Measurements from ENCODE around the gene IPO4.

Gene IPO4

DNA sequence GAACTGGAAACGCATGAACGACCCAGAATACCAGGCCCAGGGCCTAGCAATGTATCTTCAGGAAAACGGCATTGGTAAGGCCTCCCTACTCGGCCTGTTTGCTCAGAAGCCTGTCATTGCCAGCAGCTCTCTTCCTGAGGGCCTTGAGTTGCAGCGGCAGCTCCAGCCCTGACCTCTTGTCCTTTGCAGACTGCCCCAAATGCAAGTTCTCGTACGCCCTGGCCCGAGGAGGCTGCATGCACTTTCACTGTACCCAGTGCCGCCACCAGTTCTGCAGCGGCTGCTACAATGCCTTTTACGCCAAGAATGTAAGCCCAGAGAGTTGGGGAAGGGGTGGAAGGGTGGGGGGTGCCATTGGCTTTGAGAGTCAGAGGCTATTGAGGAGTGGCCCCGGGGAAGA is 31.3 kb downstream of the IPO4 start:
- no peak overlapping the region for H3K4me2 ChIP-seq (ENCODE audit: low read length)
- H3K4me3 ChIP-seq (ENCODE audit: low read depth, low read length): no peak overlapping the region
- H3K9ac ChIP-seq: no peak overlapping the region
- no peak overlapping the region for H2AFZ ChIP-seq
- no peaks in the 10 kb centered on the region for H3K36me3 ChIP-seq (ENCODE audit: control insufficient read depth, insufficient read depth, low read length)
- H3K4me1 ChIP-seq: peaks cover 6% of the 10 kb centered on the region
- no peaks in the 10 kb centered on the region for H3K9me3 ChIP-seq (ENCODE audit: control insufficient read depth, low read length)
- TF ChIP-seq, protein P1, sequence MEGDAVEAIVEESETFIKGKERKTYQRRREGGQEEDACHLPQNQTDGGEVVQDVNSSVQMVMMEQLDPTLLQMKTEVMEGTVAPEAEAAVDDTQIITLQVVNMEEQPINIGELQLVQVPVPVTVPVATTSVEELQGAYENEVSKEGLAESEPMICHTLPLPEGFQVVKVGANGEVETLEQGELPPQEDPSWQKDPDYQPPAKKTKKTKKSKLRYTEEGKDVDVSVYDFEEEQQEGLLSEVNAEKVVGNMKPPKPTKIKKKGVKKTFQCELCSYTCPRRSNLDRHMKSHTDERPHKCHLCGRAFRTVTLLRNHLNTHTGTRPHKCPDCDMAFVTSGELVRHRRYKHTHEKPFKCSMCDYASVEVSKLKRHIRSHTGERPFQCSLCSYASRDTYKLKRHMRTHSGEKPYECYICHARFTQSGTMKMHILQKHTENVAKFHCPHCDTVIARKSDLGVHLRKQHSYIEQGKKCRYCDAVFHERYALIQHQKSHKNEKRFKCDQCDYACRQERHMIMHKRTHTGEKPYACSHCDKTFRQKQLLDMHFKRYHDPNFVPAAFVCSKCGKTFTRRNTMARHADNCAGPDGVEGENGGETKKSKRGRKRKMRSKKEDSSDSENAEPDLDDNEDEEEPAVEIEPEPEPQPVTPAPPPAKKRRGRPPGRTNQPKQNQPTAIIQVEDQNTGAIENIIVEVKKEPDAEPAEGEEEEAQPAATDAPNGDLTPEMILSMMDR (IDR thresholded peaks at IDR 0.05): no peak
- H3K27ac ChIP-seq: no peak overlapping the region
- no peaks in the 10 kb centered on the region for H3K27me3 ChIP-seq (ENCODE audit: control insufficient read depth, insufficient read depth, low read length)
- H3K79me2 ChIP-seq: peaks cover 5% of the 10 kb centered on the region

DNA sequence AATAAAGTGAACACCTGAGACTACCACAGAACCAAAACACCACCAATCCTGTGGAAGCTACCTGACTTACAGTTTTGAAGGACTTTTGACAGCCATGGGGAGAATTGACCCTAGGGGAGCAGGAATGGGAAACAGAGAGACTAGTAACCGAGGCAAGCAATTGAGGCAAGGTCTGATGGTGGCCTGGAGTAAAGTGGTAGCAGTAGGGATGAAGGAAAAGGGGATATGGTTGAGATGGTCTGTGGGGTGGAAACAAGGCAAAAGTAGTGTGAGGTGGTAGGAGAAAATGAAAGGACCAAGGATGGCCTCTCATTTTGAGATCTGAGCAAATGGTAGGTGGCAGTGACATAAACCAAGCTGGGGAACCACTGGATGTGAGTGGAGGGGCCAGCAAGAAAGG is 31.8 kb downstream of the IPO4 start:
- Histone ChIP-seq H3K4me2 (ENCODE audit: low read length) (no peak overlapping the region), H3K36me3 (ENCODE audit: control insufficient read depth, insufficient read depth, low read length) (no peaks in the 10 kb centered on the region), H3K9ac (no peak overlapping the region), H2AFZ (no peak overlapping the region), H3K4me1 (peaks cover 3% of the 10 kb centered on the region), H3K27me3 (ENCODE audit: control insufficient read depth, insufficient read depth, low read length) (no peaks in the 10 kb centered on the region), H3K9me3 (ENCODE audit: control insufficient read depth, low read length) (no peaks in the 10 kb centered on the region), H3K4me3 (ENCODE audit: low read depth, low read length) (no peak overlapping the region), H3K27ac (no peak overlapping the region), H3K79me2 (peaks cover 2% of the 10 kb centered on the region)
- TF ChIP-seq, protein P1 (IDR thresholded peaks at IDR 0.05): no peak

DNA sequence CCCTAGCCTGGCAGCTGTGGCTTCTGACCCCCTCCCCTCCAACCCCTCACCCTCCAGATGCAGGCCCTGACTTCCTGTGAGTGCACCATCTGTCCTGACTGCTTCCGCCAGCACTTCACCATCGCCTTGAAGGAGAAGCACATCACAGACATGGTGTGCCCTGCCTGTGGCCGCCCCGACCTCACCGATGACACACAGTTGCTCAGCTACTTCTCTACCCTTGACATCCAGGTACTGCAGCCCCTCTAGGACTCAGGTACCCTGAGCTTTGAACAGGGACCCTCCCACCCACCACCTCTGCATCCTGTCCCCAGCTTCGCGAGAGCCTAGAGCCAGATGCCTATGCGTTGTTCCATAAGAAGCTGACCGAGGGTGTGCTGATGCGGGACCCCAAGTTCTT is 33.5 kb downstream of the IPO4 start:
- Histone ChIP-seq H3K36me3 (ENCODE audit: control insufficient read depth, insufficient read depth, low read length) (no peaks in the 10 kb centered on the region), H2AFZ (no peak overlapping the region), H3K27ac (no peak overlapping the region), H3K27me3 (ENCODE audit: control insufficient read depth, insufficient read depth, low read length) (no peaks in the 10 kb centered on the region), H3K4me3 (ENCODE audit: low read depth, low read length) (no peak overlapping the region), H3K79me2 (peaks cover 3% of the 10 kb centered on the region), H3K9me3 (ENCODE audit: control insufficient read depth, low read length) (no peaks in the 10 kb centered on the region), H3K4me2 (ENCODE audit: low read length) (no peak overlapping the region), H3K4me1 (no peaks in the 10 kb centered on the region), H3K9ac (no peak overlapping the region)
- TF ChIP-seq, protein P1 (IDR thresholded peaks at IDR 0.05): no peak

DNA sequence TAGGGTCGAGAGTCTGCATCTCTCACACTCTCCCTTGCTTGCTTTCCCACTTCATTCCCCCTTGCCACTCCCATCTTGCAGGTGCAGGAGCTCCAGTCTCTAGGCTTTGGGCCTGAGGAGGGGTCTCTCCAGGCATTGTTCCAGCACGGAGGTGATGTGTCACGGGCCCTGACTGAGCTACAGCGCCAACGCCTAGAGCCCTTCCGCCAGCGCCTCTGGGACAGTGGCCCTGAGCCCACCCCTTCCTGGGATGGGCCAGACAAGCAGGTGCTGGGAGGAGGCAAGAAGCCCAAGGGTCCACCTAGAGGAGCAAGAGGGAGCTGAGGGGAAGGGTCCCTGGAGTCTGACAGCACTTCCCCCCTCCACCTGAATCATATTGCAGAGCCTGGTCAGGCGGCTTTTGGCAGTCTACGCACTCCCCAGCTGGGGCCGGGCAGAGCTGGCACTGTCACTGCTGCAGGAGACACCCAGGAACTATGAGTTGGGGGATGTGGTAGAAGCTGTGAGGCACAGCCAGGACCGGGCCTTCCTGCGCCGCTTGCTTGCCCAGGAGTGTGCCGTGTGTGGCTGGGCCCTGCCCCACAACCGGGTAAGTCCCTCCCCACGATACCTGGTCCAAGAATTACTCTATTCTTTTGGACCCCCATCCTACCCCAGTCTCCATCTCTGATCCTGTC is 37.1 kb downstream of the IPO4 start:
- Histone ChIP-seq H3K4me1 (peaks cover 6% of the 10 kb centered on the region), H3K27ac (no peak overlapping the region), H3K9me3 (ENCODE audit: control insufficient read depth, low read length) (no peaks in the 10 kb centered on the region), H3K27me3 (ENCODE audit: control insufficient read depth, insufficient read depth, low read length) (no peaks in the 10 kb centered on the region), H3K4me2 (ENCODE audit: low read length) (no peak overlapping the region), H3K79me2 (peaks cover 17% of the 10 kb centered on the region), H3K9ac (no peak overlapping the region), H3K36me3 (ENCODE audit: control insufficient read depth, insufficient read depth, low read length) (no peaks in the 10 kb centered on the region), H3K4me3 (ENCODE audit: low read depth, low read length) (no peak overlapping the region), H2AFZ (no peak overlapping the region)
- TF ChIP-seq, protein P1 (IDR thresholded peaks at IDR 0.05): no peak

DNA sequence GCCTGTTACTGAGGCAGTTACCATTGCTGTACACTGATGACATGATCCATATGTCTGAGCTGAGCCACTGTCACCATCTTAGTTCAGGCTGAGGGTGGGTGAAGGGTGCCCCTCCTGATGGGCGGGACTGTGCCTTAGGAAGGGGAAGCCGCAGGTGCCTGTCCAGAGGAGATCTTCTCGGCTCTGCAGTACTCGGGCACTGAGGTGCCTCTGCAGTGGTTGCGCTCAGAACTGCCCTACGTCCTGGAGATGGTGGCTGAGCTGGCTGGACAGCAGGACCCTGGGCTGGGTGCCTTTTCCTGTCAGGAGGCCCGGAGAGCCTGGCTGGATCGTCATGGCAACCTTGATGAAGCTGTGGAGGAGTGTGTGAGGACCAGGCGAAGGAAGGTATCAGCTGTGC is 37.6 kb downstream of the IPO4 start:
- Histone ChIP-seq H3K9ac (no peak overlapping the region), H3K36me3 (ENCODE audit: control insufficient read depth, insufficient read depth, low read length) (no peaks in the 10 kb centered on the region), H2AFZ (no peak overlapping the region), H3K9me3 (ENCODE audit: control insufficient read depth, low read length) (no peaks in the 10 kb centered on the region), H3K79me2 (peaks cover 17% of the 10 kb centered on the region), H3K27me3 (ENCODE audit: control insufficient read depth, insufficient read depth, low read length) (no peaks in the 10 kb centered on the region), H3K4me2 (ENCODE audit: low read length) (no peak overlapping the region), H3K4me1 (peaks cover 7% of the 10 kb centered on the region), H3K4me3 (ENCODE audit: low read depth, low read length) (no peak overlapping the region), H3K27ac (no peak overlapping the region)
- TF ChIP-seq, protein P1 (IDR thresholded peaks at IDR 0.05): no peak

Measured in parathyroid adenoma (tissue), 2 donors.